GM21381 (cell line): ENCODE measurements around the gene GPR176.

ENCODE experiments used
- ATAC-seq: cut with Tn5 transposase; IDR thresholded peaks from one replicate; pipeline ENCODE4 v1.9.1; 2021; ENCODE audit warnings: mild to moderate bottlenecking, moderate library complexity; ENCODE audit not compliant: unreplicated experiment

Gene GPR176

DNA sequence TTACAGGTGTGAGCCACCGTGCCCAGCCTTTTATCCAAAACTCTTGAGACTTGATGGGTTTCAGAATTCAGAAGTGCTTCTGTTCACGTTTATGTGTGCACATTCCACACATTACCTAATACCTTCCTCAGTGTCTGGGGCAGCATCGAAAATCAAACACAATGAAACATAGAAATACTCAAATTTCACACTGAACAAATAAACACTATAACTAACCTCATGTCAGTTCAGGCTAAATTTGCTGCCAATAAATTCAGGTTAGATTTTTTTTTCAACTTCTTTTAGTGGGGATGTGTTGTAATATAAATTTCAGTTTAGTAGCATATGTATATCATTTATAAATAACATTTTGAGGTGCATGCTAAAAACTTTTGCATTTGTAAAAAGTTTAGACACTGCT, 16.6 kb upstream of the GPR176 start:
- no peak for ATAC-seq

DNA sequence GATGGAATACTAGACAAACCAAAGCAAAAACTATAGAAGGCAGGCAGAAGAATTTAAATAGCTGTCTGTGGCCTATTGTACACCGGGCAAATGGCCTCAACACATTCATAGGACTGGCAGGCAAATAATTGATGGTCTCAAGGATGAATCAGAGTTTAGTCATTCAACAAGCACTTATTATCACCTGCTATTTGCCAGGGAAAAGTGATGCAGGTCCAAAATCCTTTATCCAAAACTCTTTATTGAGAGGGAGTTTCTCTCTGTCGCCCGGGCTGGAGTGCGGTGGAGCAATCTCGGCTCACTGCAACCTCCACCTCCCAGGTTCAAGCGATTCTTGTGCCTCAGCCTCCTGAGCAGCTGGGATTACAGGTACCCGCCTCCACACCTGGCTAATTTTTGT, 16.1 kb upstream of the GPR176 start:
- no peak for ATAC-seq

DNA sequence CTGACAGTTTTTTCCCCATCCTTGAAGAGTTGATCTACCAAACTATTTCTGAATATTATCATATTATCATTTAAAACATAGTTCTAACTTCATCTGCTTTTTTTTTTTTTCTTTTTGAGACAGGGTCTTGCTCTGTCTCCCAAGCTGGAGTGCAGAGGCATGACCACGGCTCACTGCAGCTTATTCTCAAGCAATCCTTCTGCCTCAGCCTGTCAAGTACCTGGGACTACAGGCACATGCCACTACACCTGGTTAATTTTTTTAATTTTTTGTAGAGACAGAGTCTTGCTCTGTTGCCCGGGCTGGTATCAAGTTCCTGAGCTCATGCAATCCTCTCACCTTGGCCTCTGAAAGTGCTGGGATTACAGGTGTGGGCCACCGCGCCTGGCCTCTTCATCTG, 15.2 kb upstream of the GPR176 start:
- ATAC-seq, result no peak

DNA sequence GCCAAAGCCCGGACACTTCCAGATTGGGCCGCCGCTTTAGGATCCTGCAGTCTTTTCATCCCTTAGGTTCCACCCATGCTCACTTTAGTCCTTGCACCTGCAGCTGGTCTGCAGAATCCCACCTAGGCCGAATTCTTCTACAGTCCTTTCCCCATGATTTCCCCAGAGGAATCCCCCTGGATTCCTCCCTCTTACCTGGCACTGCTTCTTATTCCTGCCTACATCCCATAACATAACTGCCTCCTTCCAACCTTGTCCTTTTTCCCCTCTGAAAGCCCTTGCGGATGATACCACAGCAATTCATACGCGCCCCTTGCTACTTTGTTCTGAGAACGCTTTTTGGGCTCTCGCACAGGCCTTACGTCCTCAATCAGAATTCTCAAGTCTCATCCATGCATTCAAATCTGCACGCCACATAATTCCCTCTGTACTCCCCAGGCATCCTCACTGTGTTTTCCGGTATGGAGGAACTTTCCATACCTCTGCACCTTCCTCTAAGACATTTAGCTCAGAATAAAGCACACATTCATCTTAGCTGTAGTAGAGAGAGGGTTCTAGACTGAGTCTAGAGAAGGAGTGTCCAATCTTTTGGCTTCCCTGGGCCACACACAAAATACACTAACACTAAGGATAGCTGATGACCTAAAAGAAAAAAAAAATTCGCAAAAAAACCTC, 14.5 kb upstream of the GPR176 start:
- ATAC-seq, result peak; percentile 13

DNA sequence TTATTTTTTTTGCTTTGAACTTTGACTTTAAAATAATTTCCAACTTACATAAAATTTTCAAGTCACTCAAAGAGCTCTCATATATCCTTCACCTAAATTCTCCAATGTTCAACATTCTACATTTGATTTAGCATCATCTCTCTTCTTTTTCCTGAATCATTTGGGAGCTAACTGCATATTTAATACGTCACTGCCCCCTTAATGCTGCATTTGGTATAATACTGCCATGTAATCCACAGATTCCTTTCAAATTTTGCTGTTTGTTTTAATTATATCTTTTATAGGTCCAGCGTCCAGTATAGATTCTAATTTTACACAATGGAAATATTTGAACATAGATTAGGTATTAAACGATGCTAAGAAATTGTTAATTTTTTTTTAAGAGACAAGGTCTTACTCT, 11.5 kb upstream of the GPR176 start:
- ATAC-seq, result no peak

DNA sequence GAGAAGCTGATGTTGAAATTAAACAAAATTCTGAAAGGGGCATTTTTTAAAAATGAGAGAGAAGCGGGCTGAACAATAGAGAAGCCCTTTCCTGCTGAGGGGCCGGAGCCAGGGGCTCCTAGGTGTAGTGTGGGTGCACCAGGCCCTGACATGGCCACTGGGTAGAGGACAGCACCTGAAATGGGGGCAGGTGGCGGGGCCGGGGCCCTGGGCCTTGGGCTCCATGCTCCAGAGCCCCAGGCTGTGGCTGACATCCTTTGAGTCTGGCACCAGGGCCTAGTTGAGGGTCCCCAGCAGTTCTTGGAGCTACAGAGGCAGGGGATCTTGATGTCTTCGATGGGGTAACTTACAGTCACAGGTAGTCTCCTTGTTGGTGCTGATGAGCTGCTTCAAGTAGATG, 6.5 kb upstream of the GPR176 start:
- no peak for ATAC-seq

DNA sequence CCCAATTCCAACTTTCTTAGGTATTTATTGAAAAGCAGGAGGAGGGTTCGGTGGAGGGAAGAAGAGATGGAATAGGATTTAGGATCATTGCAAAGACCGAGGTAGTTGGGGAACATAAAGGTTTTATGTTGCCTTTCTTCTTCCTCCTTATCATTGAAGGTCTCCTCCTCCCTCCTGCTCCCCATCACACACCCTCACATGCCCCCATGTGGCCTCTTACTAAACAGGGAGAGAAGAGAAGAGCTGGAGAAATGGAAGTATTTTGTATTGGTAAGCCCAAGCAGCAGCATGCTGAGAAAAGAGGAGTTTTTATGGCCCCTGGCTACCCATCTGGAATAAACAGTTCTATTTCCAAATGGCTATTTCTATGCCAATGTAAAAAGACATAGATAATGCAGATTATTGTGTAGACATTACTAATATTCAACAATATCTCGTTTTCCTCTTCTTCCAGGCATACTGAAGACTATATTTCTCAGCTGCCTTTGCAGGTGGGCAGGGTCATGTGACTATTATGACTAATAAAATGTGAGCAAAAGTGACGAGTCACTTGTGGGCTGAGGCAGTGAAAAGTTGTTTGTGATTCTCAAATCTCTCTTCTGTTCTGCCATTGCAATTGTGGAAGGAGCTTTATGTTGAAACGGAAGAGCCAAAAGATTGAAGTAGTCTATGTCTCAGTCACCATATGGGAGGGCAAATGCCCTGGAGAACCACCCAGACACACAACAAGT, 5.2 kb upstream of the GPR176 start:
- ATAC-seq, result no peak

DNA sequence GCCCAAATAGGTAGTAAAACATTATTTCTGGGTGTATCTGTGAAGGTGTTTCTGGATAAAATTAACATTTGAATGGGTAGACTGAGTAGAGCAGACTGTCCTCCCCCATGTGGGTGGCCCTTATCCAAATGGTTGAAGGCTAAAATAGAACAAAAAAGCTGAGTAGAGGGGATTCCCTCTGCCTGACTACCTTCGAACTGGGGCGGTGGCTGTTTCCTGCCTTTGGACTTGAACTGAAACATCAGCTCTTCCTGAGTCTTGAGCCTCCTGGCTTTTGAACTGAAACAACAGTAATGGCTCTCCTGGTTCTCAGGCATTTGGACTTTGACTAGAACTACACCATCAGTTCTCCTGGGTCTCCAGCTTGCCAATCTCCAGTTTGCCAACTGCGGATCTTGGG, 4.4 kb upstream of the GPR176 start:
- ATAC-seq, result no peak

DNA sequence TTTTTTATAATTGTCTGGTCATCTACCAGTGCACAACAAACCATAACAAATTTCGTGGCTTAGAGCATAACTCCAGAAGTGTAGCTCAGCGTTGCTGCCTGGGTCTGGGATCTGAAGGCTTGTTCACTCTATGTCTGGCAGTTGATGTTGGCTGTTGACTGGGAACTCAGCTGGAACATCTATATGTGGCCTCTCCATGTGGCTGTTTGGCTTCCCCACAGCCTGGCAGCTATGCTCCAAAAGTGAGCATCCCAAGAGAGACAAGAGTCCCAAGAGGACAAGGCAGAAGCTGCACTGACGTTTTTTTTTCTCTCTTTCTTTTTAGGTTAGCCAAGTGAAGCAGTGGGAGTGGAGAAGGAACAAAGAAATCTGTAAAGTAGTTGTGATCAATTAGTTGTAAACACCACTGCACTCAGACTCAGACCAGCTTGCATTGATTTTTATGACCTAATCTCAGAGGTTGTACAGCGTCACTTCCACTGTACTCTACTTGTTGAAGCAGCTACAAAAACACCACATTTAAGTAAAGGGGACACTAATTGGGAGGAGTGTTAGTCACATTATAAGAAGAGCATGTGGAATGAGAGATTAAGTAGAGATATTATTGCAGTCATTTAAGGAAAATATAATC, 2.5 kb upstream of the GPR176 start:
- ATAC-seq, result no peak

DNA sequence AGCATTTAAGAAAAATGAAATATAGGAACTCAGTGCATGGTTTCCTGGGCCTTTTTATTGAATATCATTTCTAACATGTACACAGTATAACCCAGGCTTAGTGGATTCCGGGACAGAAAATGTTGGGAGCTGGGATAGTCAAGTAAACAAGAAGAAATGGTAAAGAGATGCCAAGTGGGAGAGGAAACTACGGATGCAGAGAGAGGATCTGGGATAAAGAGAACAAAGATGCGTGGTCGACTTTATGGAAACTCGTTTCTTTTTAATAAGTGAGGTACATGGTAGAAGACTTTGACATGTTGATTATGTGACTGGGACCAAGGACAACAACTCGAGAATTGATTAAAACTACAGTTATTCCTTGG, 1.2 kb upstream of the GPR176 start:
- ATAC-seq, result no peak

DNA sequence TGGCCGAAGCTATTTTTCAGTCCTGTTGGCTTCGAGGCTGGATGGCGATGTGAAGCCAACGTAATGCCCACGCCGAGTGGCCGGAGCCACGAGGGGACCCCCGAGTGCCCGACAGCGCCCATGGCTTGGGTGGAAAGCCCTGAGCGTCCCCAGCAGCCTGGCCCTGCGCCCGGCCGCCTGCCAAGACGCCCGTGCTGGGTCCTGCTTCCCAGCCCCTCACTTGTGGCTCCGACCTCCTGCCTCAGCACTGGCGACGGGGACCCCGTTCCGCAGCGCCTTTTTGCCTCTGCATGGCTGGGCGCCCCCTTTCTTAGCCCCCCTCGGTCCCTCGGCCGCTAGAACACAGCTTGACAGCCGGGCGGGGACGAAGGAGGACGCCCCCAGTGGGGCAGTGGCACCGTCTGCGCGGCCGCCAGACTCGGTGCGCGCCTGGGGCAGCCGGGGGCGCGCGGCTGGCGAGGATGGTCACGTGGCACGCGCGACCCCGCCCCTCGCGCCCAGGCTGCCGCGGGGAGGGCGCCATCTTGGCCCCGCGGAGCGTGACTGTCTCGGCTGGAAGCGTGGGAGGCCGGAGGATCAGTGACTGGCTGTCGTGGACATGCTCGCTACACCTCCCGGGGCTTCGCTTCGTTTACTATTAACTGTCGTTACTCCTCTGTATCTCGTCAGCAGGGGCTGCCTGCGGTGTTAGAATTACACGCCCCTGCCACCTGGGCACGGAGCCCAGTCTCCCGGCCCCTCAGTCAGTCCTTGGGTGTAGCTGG, 626 bp upstream of the GPR176 start:
- peak; percentile 84 for ATAC-seq

DNA sequence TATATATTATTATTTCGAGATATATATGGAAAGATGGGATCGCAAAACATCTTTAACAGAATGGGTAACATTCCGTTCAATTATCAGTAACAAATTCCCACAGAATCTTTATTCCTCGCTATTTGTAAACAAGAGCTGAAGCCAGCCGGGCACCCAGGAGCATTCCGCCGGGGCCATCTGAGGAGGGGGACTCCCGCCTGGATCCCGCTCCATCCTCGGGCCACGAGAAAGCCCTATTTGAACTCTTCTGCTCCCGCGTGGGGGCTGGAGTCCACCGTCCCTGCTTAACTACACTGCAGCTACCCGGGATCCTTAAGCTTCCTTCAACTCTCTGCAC, 687 bp downstream of the GPR176 start:
- no peak for ATAC-seq

DNA sequence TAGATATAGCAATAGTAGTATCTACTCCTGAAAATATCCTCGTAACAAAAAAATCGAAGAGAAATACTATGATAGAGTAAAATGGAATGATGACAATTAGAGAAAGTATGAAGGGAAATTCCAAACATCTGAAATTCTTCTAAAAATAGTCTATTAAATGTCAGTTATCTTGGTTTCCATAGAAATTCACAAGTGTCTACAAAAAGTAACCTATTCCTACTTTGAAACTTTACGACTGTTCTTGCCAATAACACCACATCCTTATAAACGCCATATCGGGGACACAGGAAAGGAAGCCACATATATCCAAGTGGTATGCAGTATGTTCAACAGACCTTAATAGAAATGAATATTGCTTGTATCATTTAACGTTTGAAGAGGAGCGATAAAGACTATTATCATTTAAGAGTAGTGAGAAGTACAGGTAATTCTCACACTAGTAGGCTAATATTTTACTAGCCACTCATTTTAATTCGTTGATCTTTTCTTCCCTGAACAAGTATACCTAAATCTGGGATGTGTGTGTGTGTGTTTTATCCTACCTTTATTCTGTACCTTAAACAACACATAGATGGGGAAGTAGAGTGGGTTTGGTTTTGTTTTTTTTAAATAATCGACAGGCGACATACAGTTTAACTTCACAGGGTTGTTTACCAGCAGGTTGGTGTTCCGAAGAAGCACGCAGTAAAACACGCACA, 1.2 kb downstream of the GPR176 start:
- ATAC-seq, result no peak

DNA sequence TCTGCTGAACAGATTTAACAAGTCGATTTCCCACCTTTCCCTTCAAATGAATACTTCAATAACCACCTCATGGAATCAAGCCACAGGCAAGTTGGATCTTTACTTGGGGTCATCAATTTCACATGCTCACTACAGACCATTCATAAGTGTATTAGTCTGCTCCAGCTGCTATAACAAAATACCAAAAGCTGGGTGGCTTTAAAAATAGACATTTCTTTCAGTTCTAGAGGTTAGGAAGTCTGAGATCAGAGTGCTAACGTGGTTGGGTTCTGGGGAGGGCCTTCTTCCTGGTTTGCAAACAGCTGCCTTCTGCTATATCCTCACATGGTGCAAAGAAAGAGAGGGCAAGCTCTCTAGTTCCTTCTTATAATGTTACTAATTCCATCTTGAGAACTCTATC, 5.1 kb downstream of the GPR176 start:
- no peak for ATAC-seq

DNA sequence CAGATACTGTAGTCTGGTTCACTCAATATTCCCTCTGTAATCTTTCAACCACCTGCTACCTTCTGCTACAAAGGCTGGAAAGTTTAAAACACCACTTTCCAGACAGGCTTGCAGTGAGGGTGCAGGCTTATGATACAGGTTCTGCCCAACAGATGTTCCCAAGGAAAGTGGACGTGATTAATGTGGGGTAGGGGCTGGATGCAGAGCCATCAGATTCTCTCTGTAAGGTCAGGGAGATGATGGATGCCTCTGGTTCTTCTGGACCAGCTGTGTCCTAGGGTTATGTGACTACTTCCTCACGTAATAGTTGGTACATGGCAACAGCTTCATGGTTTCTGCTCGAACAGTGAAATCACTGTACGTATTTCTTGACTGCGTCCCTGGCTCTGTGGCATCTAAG, 11.1 kb downstream of the GPR176 start:
- ATAC-seq, result no peak

DNA sequence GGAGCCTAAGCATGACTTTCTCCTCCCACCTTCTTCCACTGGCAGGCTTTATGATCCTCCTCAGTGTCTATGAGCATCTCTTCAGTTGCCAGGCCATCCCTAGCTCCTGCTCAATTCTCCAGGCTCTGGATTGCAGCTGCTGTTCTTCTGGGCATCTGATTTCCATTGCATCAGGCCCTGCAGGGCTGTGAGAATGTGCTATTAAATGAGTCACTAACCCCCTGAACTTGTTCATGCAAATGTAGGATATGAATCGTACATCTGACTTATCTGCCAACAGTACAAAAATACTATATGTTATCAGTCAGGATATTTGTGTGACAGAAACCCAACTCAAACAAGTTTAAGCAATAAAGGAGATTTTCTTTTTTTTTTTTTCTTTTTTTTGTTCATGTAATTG, 11.9 kb downstream of the GPR176 start:
- ATAC-seq, result no peak

DNA sequence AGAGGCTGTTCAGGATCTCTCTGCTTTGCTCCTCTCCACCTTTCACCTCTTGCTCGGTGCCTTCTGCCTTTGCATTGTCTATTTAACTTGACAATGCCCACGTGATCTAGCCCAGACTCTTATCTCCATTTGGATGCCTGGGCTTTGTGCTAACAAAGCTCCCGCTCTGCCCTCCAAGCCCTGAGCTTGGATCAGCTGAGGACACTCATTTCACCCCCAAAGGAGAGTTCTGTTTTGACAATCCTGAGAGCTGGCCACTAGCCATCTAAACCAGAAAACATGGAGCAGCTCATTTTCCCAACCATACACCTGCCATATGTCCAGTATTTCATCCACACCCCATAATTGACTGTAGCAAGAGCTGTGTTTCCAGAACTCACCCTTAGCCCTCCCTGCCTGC, 12.8 kb downstream of the GPR176 start:
- no peak for ATAC-seq

DNA sequence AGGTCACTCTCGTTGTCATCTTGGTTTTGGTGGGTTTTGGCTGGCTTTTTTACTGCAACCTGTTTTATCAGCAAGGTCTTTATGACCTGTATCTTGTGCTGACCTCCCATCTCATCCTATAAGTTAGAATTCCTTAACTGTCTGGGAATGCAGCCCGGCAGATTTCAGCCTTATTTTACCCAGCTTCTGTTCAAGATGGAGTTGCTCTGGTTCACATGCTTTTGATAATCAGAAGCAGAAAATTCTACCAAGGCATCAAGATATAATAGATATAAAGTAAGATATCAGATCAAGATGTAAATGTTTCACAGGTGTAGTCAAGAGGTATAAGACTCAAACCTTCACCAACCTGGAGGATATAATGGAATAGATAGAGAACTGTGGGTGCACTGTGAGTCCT, 16.0 kb downstream of the GPR176 start:
- ATAC-seq, result no peak

DNA sequence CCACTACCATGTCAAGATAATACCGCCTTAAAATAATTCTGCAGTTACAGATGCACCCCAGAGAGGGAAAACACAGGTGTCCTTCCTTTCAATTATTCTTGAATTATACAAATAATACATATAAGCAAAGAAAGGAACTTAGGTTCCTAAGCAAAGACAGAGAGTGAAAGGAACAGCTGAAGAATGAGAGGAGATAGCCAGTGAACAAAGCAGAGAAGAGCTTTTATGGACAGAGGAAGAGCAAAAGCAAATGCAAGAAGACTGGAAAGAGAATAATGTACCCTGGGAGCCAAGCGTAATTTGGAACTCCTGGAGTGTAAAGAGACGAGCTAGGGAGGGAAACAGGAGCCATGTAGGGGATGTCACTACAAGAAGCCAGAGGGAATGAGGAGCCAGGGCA, 21.7 kb downstream of the GPR176 start:
- ATAC-seq, result no peak

DNA sequence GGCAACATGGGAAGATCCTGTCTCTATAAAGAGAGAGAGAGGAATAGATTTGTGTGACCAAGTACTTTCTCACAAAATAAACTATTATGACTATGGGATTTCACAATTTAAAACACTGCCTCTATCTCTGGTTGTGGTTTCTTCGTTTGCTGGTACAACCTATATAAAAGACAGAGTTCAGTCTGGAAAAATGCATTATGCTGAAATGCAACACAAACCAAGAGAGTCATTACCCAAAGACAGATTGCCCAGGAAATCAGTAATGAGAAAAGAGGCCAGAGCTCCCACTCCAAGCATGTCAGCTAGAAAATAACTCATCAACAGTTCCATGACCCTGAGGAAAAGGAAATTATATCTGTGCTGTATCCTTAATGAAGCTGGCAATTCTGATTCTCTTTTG, 23.2 kb downstream of the GPR176 start:
- ATAC-seq, result no peak

DNA sequence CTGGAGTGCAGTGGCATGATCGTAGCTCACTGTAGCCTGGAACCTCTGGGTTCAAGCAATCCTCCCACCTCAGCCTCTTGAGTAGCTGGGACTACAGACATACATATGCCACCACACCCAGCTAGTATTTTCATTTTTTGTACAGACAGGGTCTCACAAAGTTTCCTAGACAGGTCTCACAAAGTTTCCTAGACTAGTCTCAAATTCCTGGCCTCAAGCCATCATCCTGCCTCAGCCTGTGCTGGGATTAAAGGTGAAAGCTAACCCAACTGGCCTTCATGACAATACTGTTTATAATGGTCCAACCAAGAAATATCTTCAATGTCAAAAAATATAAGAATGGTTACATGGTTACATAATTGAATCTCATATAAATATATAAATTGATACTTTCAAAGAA, 24.0 kb downstream of the GPR176 start:
- ATAC-seq, result no peak
